HepG2 (cell line): ENCODE measurements around the gene AMIGO1. TPM values are rescaled to one million over a fixed set of nuclear protein-coding genes. Genes with fewer than 3 reads are reported as not detected.

ENCODE experiments used
- ARNTL ChIP-seq: sonication (generic); formaldehyde crosslinking; IDR thresholded peaks from 2 replicates; pipeline ENCODE4 v1.4.0; 2020; ENCODE audit warnings: mild to moderate bottlenecking, missing genetic modification reagents
- ATM ChIP-seq: fragments of 450-650 bp; IDR thresholded peaks from 2 replicates; pipeline ENCODE4 v1.7.1; 2017; ENCODE audit warnings: mild to moderate bottlenecking, borderline replicate concordance
- FOXP4 ChIP-seq: sonication (generic); formaldehyde crosslinking; IDR thresholded peaks from 2 replicates; pipeline ENCODE4 v1.4.0; 2020; ENCODE audit warnings: missing genetic modification reagents
- GABPA ChIP-seq, 2 experiments: IDR thresholded peaks; 2 replicates each; pipeline ENCODE4 v1.6.1; 2011 to 2016; ENCODE audit warnings: low read depth in 2 of 2, low read length in 1 of 2, missing biosample characterization in 1 of 2, missing genetic modification characterization in 1 of 2
- JUN ChIP-seq: sonication (generic); formaldehyde crosslinking; IDR thresholded peaks from 2 replicates; pipeline ENCODE4 v1.4.0; 2020; ENCODE audit warnings: mild to moderate bottlenecking, missing genetic modification reagents
- MED8 ChIP-seq: sonication (generic); formaldehyde crosslinking; IDR thresholded peaks from 2 replicates; pipeline ENCODE4 v1.8.1; 2023; ENCODE audit warnings: mild to moderate bottlenecking, missing genetic modification reagents; ENCODE audit not compliant: insufficient replicate concordance
- MLLT10 ChIP-seq: sonication (generic); formaldehyde crosslinking; IDR thresholded peaks from 2 replicates; pipeline ENCODE4 v1.4.0; 2020; ENCODE audit warnings: missing genetic modification reagents
- NFE2L1 ChIP-seq: sonication (generic); formaldehyde crosslinking; IDR thresholded peaks from 2 replicates; pipeline ENCODE4 v1.4.0; 2020; ENCODE audit warnings: missing genetic modification reagents, mild to moderate bottlenecking, borderline replicate concordance
- NFRKB ChIP-seq: fragments of 450-650 bp; IDR thresholded peaks from 2 replicates; pipeline ENCODE4 v1.6.1; 2017
- NPAS2 ChIP-seq: sonication (generic); formaldehyde crosslinking; IDR thresholded peaks from 2 replicates; pipeline ENCODE4 v1.8.0; 2022; ENCODE audit warnings: mild to moderate bottlenecking, missing genetic modification reagents, borderline replicate concordance
- PRDM10 ChIP-seq: sonication (generic); formaldehyde crosslinking; IDR thresholded peaks from 2 replicates; pipeline ENCODE4 v1.4.0; 2020; ENCODE audit warnings: low read depth, missing genetic modification reagents
- PREB ChIP-seq: sonication (generic); formaldehyde crosslinking; IDR thresholded peaks from 2 replicates; pipeline ENCODE4 v1.4.0; 2020; ENCODE audit warnings: missing genetic modification reagents
- RBAK ChIP-seq: sonication (generic); formaldehyde crosslinking; IDR thresholded peaks from 2 replicates; pipeline ENCODE4 v1.5.1; 2020; ENCODE audit warnings: mild to moderate bottlenecking, missing genetic modification reagents
- SATB2 ChIP-seq: sonication (generic); formaldehyde crosslinking; IDR thresholded peaks from 2 replicates; pipeline ENCODE4 v1.5.0; 2020; ENCODE audit warnings: missing genetic modification reagents
- ZBTB8A ChIP-seq: sonication (generic); formaldehyde crosslinking; IDR thresholded peaks from 2 replicates; pipeline ENCODE4 v1.4.0; 2020; ENCODE audit warnings: mild to moderate bottlenecking, low read depth, missing genetic modification reagents, borderline replicate concordance
- ZHX1 ChIP-seq: sonication (generic); formaldehyde crosslinking; IDR thresholded peaks from 2 replicates; pipeline ENCODE4 v1.8.1; 2022; ENCODE audit warnings: low read depth, mild to moderate bottlenecking, missing genetic modification reagents
- ZNF24 ChIP-seq: fragments of 450-650 bp; IDR thresholded peaks from 2 replicates; pipeline ENCODE4 v1.6.1; 2017; ENCODE audit warnings: antibody characterized with exemption, mild to moderate bottlenecking
- ZNF337 ChIP-seq: sonication (generic); formaldehyde crosslinking; IDR thresholded peaks from 2 replicates; pipeline ENCODE4 v1.5.1; 2020; ENCODE audit warnings: missing genetic modification reagents, low read depth, mild to moderate bottlenecking, borderline replicate concordance
- ZNF354B ChIP-seq: sonication (generic); formaldehyde crosslinking; IDR thresholded peaks from 2 replicates; pipeline ENCODE4 v1.8.0; 2022; ENCODE audit warnings: mild to moderate bottlenecking, missing genetic modification reagents
- ZNF598 ChIP-seq: sonication (generic); formaldehyde crosslinking; IDR thresholded peaks from 2 replicates; pipeline ENCODE4 v1.5.1; 2020; ENCODE audit warnings: mild to moderate bottlenecking, missing genetic modification reagents, borderline replicate concordance
- ZNF607 ChIP-seq: sonication (generic); formaldehyde crosslinking; IDR thresholded peaks from 2 replicates; pipeline ENCODE4 v1.5.1; 2020; ENCODE audit warnings: missing genetic modification reagents, mild to moderate bottlenecking, borderline replicate concordance
- ZNF773 ChIP-seq: sonication (generic); formaldehyde crosslinking; IDR thresholded peaks from 2 replicates; pipeline ENCODE4 v1.4.0; 2020; ENCODE audit warnings: missing genetic modification reagents, borderline replicate concordance
- polyA plus RNA-seq, 8 experiments: library from polyadenylated mRNA; depleted of rRNA in 3 of 8; stranded (reverse) in 7 of 8; unstranded in 1 of 8; fragments of >200 nt; fragmentation: Illumina TruSeq in 4 of 8; extraction: Trizol in 4 of 8; gene quantifications; 2 replicates each; pipeline versions ENCODE4 v1.2.1 to v1.2.3, GENCODE V29; 2011 to 2016; ENCODE audit warnings: low read depth in 4 of 8, missing spikeins in 1 of 8, mixed read lengths in 1 of 8; ENCODE audit not compliant: insufficient read depth in 1 of 8
- total RNA-seq, 5 experiments: library from RNA; depleted of rRNA; stranded (reverse); fragments of >200 nt; fragmentation: Illumina TruSeq; extraction: Trizol; gene quantifications; 2 replicates each; pipeline ENCODE4 v1.2.3, GENCODE V29; 2016; ENCODE audit warnings: low read depth in 1 of 5

AMIGO1 gene
- total and polyA plus RNA-seq, 2 of the 13 experiments (the other 11 are each of a cell fraction or from before 2014, with no cell fraction given), result 0.40 to 1.3 TPM

GRCh38 chr1:109484519-109484975, 25.0 kb downstream of the AMIGO1 start (continued):
- 0 out of 2 replicates have a peak, but pooled peaks have one; percentile 38 for TF ChIP-seq ZNF598
- TF ChIP-seq ZNF607 (CRISPR knock-in tag), result no peak
- no peak for TF ChIP-seq NFE2L1 (CRISPR knock-in tag)
- TF ChIP-seq PRDM10 (CRISPR knock-in tag), result no peak
- no peak for TF ChIP-seq PREB
- no peak for TF ChIP-seq FOXP4 (CRISPR knock-in tag)
- TF ChIP-seq ZHX1 (CRISPR knock-in tag), result no peak
- no peak for TF ChIP-seq NPAS2
- no peak for TF ChIP-seq MED8
- 0 out of 2 replicates have a peak, but pooled peaks have one; percentile 14 for TF ChIP-seq JUN
- TF ChIP-seq SATB2, result no peak
- no peak for TF ChIP-seq ZNF354B (CRISPR knock-in tag)
- no peak for TF ChIP-seq NFRKB
- TF ChIP-seq ZNF337 (CRISPR knock-in tag), result no peak
- TF ChIP-seq ARNTL (CRISPR knock-in tag), result no peak
- no peak for TF ChIP-seq MLLT10 (CRISPR knock-in tag)
- TF ChIP-seq ATM, result no peak
- TF ChIP-seq ZNF773 (CRISPR knock-in tag), result no peak
- no peak for TF ChIP-seq ZNF24
- TF ChIP-seq RBAK (CRISPR knock-in tag), result no peak
- TF ChIP-seq ZBTB8A (CRISPR knock-in tag), result 0 out of 2 replicates have a peak, but pooled peaks have one; percentile 7
- TF ChIP-seq GABPA (IDR thresholded peaks at IDR 0.05; ENCODE audit: low read depth, low read length), result no peak
- no peak for TF ChIP-seq GABPA (CRISPR knock-in tag; IDR thresholded peaks at IDR 0.05; ENCODE audit: low read depth)
